D721Med (cell line): Measurements from ENCODE around the gene ARHGEF40.

Experiments used
- DNase-seq: peaks from one replicate; pipeline ENCODE4 v3.0.0; 2011; ENCODE audit warnings: low spot score; ENCODE audit not compliant: insufficient read length
- FAIRE-seq: peaks from 2 replicates; lab custom pipeline; 2011; peaks lifted over from hg19 to GRCh38; lab: Jason Lieb, UNC
- TF ChIP-seq, protein P1 (sequence below): IDR thresholded peaks from 2 replicates; pipeline ENCODE4 v1.5.1; 2012; ENCODE audit warnings: mild to moderate bottlenecking, control low read depth; ENCODE audit not compliant: insufficient read depth; ENCODE audit errors: missing control alignments

ARHGEF40 gene

DNA sequence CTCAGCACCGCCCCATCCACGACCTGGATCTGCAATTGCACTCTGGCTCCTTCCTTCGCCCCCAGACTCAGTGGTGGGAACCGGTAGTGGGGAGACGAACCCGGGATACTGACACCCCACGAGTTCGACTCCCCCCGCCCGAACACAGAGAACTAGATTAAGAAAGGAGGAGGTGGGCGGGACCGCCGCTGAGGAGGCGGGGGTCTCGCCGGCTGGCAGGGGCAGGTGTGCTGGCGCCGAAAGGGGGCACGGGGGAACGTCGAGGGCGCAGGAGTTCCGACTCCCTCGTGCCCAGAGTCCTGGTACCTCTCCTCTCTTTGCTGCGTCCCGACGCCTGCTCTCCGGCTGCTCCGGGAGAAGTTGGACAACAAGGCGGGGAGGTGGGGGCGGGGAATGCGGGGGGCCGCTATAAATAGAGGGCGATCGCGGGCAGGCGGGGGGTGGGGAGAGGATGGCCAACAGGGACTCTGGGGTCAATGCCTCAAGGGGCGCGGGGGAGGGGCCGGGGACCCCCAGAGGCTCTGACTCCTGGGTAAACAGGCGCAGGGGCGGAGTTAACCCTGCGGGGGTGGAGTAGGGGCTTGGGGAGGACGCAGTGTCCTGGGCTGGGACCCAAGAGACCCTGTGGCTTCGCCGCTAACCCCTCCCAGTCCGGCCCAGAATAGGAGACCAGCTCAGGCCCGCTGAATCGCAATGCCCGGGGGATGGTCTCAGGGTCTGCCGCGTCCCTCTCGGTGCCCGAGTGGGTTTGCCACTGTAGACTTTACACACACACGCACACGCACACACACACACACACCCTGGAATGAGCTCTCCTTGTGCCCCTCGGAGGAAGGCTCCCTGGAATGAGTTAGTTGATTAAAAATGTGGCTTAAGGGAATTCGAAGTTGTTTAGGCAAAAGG is 44.5 kb upstream of the ARHGEF40 start:
- DNase-seq (no peak), FAIRE-seq (no peak)
- TF ChIP-seq, protein P1, sequence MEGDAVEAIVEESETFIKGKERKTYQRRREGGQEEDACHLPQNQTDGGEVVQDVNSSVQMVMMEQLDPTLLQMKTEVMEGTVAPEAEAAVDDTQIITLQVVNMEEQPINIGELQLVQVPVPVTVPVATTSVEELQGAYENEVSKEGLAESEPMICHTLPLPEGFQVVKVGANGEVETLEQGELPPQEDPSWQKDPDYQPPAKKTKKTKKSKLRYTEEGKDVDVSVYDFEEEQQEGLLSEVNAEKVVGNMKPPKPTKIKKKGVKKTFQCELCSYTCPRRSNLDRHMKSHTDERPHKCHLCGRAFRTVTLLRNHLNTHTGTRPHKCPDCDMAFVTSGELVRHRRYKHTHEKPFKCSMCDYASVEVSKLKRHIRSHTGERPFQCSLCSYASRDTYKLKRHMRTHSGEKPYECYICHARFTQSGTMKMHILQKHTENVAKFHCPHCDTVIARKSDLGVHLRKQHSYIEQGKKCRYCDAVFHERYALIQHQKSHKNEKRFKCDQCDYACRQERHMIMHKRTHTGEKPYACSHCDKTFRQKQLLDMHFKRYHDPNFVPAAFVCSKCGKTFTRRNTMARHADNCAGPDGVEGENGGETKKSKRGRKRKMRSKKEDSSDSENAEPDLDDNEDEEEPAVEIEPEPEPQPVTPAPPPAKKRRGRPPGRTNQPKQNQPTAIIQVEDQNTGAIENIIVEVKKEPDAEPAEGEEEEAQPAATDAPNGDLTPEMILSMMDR = no peak

DNA sequence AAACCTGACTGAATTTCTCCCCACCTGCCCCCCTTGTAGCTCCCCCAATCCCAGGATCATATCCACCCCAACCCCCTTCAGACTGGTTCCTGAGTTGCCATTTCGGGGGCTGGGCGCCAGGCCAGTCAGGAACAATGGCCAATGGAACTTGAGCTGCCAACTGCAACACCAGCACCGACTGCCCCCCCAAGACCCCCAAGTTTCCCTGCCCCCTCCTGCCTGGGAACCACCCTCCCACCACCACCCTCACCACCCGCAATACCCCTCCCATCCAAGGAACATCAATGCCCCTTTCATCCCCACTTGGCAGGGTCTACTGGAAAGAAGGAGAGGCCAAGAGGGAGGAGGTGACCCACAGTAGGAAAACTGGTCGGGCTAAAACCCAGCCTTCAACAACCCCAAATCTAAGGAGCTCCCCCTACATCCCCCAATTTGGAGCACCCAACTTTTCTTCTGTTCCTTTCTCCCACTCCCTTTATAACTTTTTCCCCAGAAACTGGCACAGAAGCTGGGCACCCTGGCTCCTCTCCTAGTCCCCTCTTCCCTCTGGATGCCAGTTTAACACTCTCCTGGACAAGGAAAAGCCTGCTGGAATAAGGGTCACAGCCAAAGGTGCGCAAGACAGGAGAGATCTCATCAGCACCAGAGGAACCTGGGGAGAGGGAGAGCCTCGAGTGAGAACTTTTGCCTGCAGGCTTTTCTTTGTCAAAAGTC is 43.7 kb upstream of the ARHGEF40 start:
- no peak for DNase-seq
- TF ChIP-seq, protein P1 = no peak
- no peak for FAIRE-seq

DNA sequence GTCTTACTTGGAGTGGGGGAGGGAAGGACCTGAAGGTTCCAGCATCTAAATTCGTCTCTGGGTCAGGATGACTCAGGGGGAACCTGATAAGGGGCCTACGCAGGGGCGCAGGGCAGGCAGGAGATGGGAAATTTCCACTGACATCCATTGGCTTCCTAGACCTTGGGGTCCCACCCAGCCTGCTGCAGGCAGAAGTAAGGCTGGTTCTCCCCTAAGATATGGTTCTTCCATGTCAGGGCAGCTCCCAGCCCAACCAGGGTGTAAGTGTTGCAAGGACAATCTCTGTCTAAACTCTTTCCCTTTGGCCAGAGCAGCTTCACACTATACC is 43.2 kb upstream of the ARHGEF40 start:
- TF ChIP-seq, protein P1 = no peak
- FAIRE-seq (no peak), DNase-seq (no peak)

DNA sequence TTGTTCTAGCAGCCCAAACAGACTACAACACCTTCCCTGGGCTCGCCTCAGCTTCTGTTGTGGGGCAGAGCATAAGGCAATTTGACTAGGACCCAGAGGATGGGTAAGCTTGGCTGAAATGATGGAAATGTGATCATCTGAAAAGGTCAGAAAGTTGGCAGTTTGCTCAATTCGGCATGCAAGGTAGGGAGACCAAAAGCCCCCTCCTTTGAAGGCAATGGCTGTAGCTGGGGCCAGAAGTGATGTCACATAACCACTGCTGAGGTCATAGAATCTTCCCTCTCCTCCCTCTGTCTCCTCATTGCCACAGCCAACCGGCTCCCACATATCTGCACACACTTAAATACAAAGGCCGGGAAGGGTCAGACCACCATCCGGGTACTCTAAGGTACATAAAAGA is 40.2 kb upstream of the ARHGEF40 start, which contains the start of gene TPPP2:
TSS of gene TPPP2 (plus strand) at position 301 of the 400 bp plus-strand sequence. CDS start 365 bp downstream, outside the sequence.
- TF ChIP-seq, protein P1 = no peak
- FAIRE-seq = no peak
- no peak for DNase-seq

DNA sequence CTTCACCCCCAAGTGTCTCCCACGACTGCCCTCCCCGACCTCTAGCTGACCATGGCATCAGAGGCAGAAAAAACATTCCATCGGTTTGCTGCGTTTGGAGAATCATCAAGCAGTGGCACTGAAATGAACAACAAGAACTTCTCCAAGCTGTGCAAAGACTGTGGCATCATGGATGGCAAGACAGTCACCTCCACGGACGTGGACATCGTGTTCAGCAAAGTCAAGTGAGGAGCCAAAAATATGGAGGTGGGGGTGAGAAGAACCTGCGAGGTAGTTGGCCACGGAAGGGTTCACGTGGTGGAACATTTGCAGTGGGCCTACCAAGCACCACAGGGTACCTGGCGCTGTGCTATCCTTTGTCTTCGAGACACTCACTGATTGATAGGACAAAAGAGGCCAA is 39.6 kb upstream of the ARHGEF40 start:
- FAIRE-seq (no peak), DNase-seq (no peak)
- TF ChIP-seq, protein P1 = no peak

DNA sequence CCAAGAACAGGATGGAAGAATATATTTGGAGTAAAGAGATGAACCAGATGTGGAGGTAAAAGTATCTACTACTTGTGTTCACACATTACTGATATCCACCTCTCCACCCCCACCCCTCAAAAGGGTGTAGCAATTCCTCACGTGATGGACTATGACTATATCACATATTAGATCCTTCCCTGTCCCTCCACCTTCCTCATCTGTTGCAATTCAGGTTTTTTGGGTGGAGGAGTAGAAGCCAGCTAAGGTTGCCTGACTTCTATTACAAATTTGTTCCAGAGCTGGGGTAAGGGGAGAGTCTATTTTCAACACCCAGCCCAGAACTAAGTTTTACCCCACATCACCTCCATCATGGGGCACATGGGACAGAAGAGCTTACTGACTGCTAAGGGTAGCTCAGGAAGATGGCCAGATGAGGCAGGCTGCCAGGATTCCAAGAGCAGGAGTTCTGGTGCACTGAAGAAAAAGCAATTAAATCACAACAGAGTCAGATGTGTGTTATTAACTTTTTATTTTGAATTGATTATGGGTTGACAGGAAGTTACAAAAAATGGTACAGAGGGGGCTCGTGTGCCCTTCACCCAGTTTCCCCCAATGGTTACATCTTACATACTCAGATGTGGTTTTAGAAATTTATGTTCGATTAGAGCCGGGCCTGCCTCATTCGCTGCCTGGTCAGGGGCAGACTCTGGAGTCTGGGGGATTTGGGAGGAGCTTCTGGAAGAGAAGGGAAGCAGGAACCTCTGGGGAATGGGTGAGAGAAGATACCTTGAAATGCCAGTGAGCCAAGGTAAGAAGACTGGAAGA is 37.6 kb upstream of the ARHGEF40 start:
- no peak for FAIRE-seq
- TF ChIP-seq, protein P1 = no peak

More for the DNA sequence above, 37.6 kb upstream of the ARHGEF40 start:
- DNase-seq = no peak
